Testis (tissue), 3 donors: ENCODE results near the gene LCE2D. TPM values are rescaled to one million over a fixed set of nuclear protein-coding genes. Genes with fewer than 3 reads are reported as not detected.
"Not testable (repeated sequence)": the region's sequence is repeated elsewhere in the genome, so short reads cannot be mapped to it uniquely, and the experiment has no call there.

ENCODE experiments used
- DNase-seq: peaks from one replicate; pipeline ENCODE4 v3.0.0-alpha.2; 2019
- H3K27ac ChIP-seq, 2 donors: fragments of 200-600 bp; sonication (generic); one replicate each; pipeline ENCODE4 v1.5.1; 2019
- H3K27me3 ChIP-seq: fragments of 200-600 bp; sonication (generic); one replicate; pipeline ENCODE4 v1.5.1; 2019
- H3K36me3 ChIP-seq: fragments of 200-600 bp; sonication (generic); one replicate; pipeline ENCODE4 v1.5.1; 2017; ENCODE audit warnings: low read depth; ENCODE audit errors: missing control alignments
- H3K4me1 ChIP-seq: fragments of 200-600 bp; sonication (generic); one replicate; pipeline ENCODE4 v1.5.1; 2019
- H3K4me3 ChIP-seq, 2 donors: fragments of 200-600 bp; sonication (generic); one replicate each; pipeline ENCODE4 v1.5.1; 2017 to 2019
- H3K9me3 ChIP-seq: fragments of 200-600 bp; sonication (generic); one replicate; pipeline ENCODE4 v1.5.1; 2017
- CTCF ChIP-seq, 3 experiments: fragments of 450-650 bp in 2 of 3; fragments of 200-600 bp in 1 of 3; sonication (generic) in 1 of 3; IDR thresholded peaks; one replicate each; pipeline ENCODE4 v1.5.1; 2016 to 2019; ENCODE audit warnings: antibody characterized with exemption in 3 of 3, mild to moderate bottlenecking in 2 of 3, moderate library complexity in 1 of 3
- POLR2A ChIP-seq: fragments of 450-650 bp; IDR thresholded peaks from one replicate; pipeline ENCODE4 v1.6.1; 2017; ENCODE audit warnings: antibody characterized with exemption, mild to moderate bottlenecking, moderate library complexity
- WGBS, 2 donors: methylation state at CpG; one replicate each; pipeline ENCODE4 v1.1.5; 2018; 5-methylcytosine and 5-hydroxymethylcytosine counted together
- intact Hi-C: fragments of 100-400 bp; cut with DNase I; formaldehyde crosslinking; loops from one replicate; pipeline ENCODE4 v1.15.1; 2023; ENCODE audit warnings: low total_unique reads
- polyA plus RNA-seq: library from polyadenylated mRNA; stranded (reverse); fragments of 350-450 nt; fragmentation: Illumina TruSeq; extraction: RNeasy Lipid Tissue Mini Kit (QIAGEN cat#74804); gene quantifications from one replicate; pipeline ENCODE4 v1.2.3, GENCODE V29; 2014; ENCODE audit warnings: low read depth, low replicate concordance; ENCODE audit not compliant: insufficient read depth
- total RNA-seq, 2 donors: library from RNA; depleted of rRNA; stranded (reverse); fragments of >200 nt; gene quantifications; one replicate each; pipeline ENCODE4 v1.2.3, GENCODE V29; 2016

Gene LCE2D
- total and polyA plus RNA-seq, 3 donors from 2014 or later = not detected

- Histone ChIP-seq H3K4me3 (no peak overlapping the region), H3K27ac (no peak overlapping the region), H3K4me1 (no peaks in the 10 kb centered on the region), H3K9me3 (no peaks in the 10 kb centered on the region), H3K36me3 (no peaks in the 10 kb centered on the region), H3K27me3 (no peaks in the 10 kb centered on the region)
- no peak for TF ChIP-seq CTCF (IDR thresholded peaks at IDR 0.05)
- no peak for TF ChIP-seq POLR2A
- no peak for DNase-seq
- intact Hi-C loops = no loop called here
- 89 to 93% methylated on average over 4 of the region's 4 CpGs for WGBS, 2 donors
These were observed 5.5 kb upstream of the LCE2D start for GRCh38 chr1:152657677-152658076.

- no peaks in the 10 kb centered on the region for H3K36me3 ChIP-seq
- intact Hi-C loops = no loop called here
- DNase-seq = no peak
- H3K9me3 ChIP-seq = no peaks in the 10 kb centered on the region
- H3K27ac ChIP-seq = no peak overlapping the region
- no peak for TF ChIP-seq CTCF (IDR thresholded peaks at IDR 0.05)
- no peaks in the 10 kb centered on the region for H3K27me3 ChIP-seq
- 90 to 94% methylated on average over 3 of the region's 3 CpGs for WGBS, 2 donors
- no peaks in the 10 kb centered on the region for H3K4me1 ChIP-seq
- no peak overlapping the region for H3K4me3 ChIP-seq
These were observed 4.5 kb upstream of the LCE2D start for GRCh38 chr1:152658649-152659048.

DNA sequence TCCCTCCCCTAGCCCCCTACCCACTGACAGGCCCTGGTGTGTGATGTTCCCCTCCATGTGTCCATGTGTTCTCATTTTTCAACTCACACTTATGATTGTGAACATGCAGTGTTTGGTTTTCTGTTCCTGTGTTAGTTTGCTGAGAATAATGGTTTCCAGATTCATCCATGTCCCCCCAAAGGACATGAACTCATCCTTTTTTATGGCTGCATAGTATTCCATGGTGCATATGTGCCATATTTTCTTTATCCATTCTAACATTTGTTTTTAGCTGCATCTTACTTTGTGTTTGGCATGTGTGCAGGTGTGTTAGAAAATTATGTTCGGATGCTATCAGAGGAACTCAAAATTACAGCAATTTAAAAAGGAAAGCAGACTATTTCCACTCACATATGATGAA lies 3.0 kb downstream of the LCE2D start:
- 90 to 92% methylated on average over 1 of the region's 1 CpG for WGBS, 2 donors
- intact Hi-C loops, H3K27me3 ChIP-seq: not testable (repeated sequence)

GRCh38 chr1:152667648-152668047 lies 4.5 kb downstream of the LCE2D start:
- H3K36me3 ChIP-seq = no peaks in the 10 kb centered on the region
- H3K9me3 ChIP-seq = no peaks in the 10 kb centered on the region
- H3K27ac ChIP-seq = no peak overlapping the region
- intact Hi-C loops = no loop called here
- H3K4me3 ChIP-seq = no peak overlapping the region
- H3K27me3 ChIP-seq = no peaks in the 10 kb centered on the region
- H3K4me1 ChIP-seq = no peaks in the 10 kb centered on the region
- TF ChIP-seq CTCF (IDR thresholded peaks at IDR 0.05) (no peak), POLR2A (no peak)
- DNase-seq = no peak
- 89% methylated on average over 5 of the region's 5 CpGs for WGBS, 2 donors

More for the DNA sequence above, 3.0 kb downstream of the LCE2D start:
- H3K27ac ChIP-seq, H3K4me3 ChIP-seq, DNase-seq, H3K36me3 ChIP-seq, H3K4me1 ChIP-seq, H3K9me3 ChIP-seq: not testable (repeated sequence)

GRCh38 chr1:152673016-152673415 lies 9.8 kb downstream of the LCE2D start:
- Histone ChIP-seq H3K36me3 (no peaks in the 10 kb centered on the region), H3K4me1 (no peaks in the 10 kb centered on the region), H3K27me3 (no peaks in the 10 kb centered on the region), H3K4me3 (no peak overlapping the region), H3K9me3 (no peaks in the 10 kb centered on the region), H3K27ac (no peak overlapping the region)
- TF ChIP-seq POLR2A (no peak), CTCF (IDR thresholded peaks at IDR 0.05) (no peak)
- no peak for DNase-seq
- intact Hi-C loops = no loop called here
- WGBS, 2 donors = 61 to 67% methylated on average over 2 of the region's 2 CpGs

DNA sequence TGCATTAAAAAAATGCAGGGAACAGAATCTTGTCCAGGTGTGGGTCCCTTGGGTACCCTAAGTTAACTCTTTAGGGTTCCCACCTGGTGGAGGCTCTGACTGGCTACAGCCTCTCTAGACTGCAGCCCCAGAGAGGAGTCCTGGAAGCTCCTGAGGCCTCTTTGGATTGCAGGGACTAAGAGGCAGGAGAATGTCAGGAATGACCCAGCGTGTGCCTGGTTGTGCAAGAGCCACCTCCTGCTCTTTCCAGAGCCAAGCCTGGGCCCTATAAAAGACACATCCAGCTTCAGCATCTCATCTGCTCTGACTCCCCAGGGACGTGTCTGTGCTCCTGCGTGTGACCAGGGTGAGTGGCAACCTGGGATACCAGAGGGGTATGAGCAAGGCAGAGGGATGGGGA lies 11.8 kb downstream of the LCE2D start, which contains the start of gene LCE2C:
Gene LCE2C, plus strand, starts transcription at position 297 of the 400 bp plus-strand sequence. CDS start 737 bp downstream, outside the sequence.
- WGBS, 2 donors = 88% methylated on average over 3 of the region's 3 CpGs; no CpG with 5 or more reads in 1 of the 2 donors
- H3K36me3 ChIP-seq, H3K27me3 ChIP-seq, H3K4me3 ChIP-seq, H3K4me1 ChIP-seq, DNase-seq, H3K9me3 ChIP-seq, H3K27ac ChIP-seq, intact Hi-C loops: not testable (repeated sequence)
